ENCODE results near the gene CTNND2. TPM values are rescaled to one million over a fixed set of nuclear protein-coding genes. Genes with fewer than 3 reads are reported as not detected.

The CTNND2 gene
- total RNA-seq, 1 experiment from 2014 or later: 7.0 TPM

- H3K9ac ChIP-seq (ENCODE audit: extremely low read depth, insufficient read length, low read length): no peak overlapping the region
- no peak overlapping the region for H3K27ac Mint-ChIP-seq
- H4K5ac ChIP-seq (ENCODE audit: insufficient read length, low read depth, low read length): no peak overlapping the region
- H3T11ph ChIP-seq (ENCODE audit: low read length): no peak overlapping the region
- no peak for TF ChIP-seq CTCF (conservative IDR thresholded peaks at IDR 0.05)
- H2AK5ac ChIP-seq (ENCODE audit: insufficient read length, low read length): no peak overlapping the region
- H3K23me2 ChIP-seq (ENCODE audit: insufficient read length, low read depth, low read length, poor library complexity, severe bottlenecking): no peaks in the 10 kb centered on the region
- H3K9me3 Mint-ChIP-seq: no peaks in the 10 kb centered on the region; a peak in 1 of 5 replicates
- no peak overlapping the region for H3K23ac ChIP-seq (ENCODE audit: insufficient read length, low read depth, low read length)
- no peaks in the 10 kb centered on the region for H3K79me2 ChIP-seq (ENCODE audit: insufficient read depth, low read length)
- H2BK15ac ChIP-seq (ENCODE audit: low read depth, low read length): no peak overlapping the region
- no peak overlapping the region for H3K4me3 Mint-ChIP-seq
- peaks cover 2 to 3% of the 10 kb centered on the region in 2 experiments; a peak in 3 of 4 replicates for H3K4me1 Mint-ChIP-seq
- H3K79me1 ChIP-seq (ENCODE audit: insufficient read depth, low read depth, low read length, poor library complexity, severe bottlenecking): no peaks in the 10 kb centered on the region
- no peak overlapping the region for H4K8ac ChIP-seq (replicated peaks; ENCODE audit: insufficient read length, low read depth, low read length)
- H2BK5ac ChIP-seq (ENCODE audit: insufficient read length, low read length): no peak overlapping the region
- no peaks in the 10 kb centered on the region for H3K4me1 ChIP-seq (ENCODE audit: insufficient read depth, low read length)
- H3K56ac ChIP-seq (ENCODE audit: insufficient read length, low read depth, low read length): no peak overlapping the region
- no peak overlapping the region for H2AFZ ChIP-seq (ENCODE audit: low read length)
- no peaks in the 10 kb centered on the region for H3K27me3 ChIP-seq (ENCODE audit: insufficient read depth, low read length)
- H3K9me3 ChIP-seq (ENCODE audit: control insufficient read depth, low read depth, low read length): no peaks in the 10 kb centered on the region
- H2BK12ac ChIP-seq (ENCODE audit: insufficient read length, low read depth, low read length): no peak overlapping the region
- no peak for DNase-seq
- no peak overlapping the region for H3K27ac ChIP-seq (ENCODE audit: insufficient read length, low read depth, low read length)
- H3K36me3 Mint-ChIP-seq (ENCODE audit: insufficient read depth in 1 of 3, low read depth in 3 of 3): no peaks in the 10 kb centered on the region
- no peaks in the 10 kb centered on the region for H4K20me1 ChIP-seq (ENCODE audit: control insufficient read depth, insufficient read depth, insufficient read length)
- no peaks in the 10 kb centered on the region for H3K27me3 Mint-ChIP-seq (ENCODE audit: low read depth)
- no peak overlapping the region for H3K18ac ChIP-seq (ENCODE audit: insufficient read length, low read depth, low read length)
- no peak overlapping the region for H3K4me2 ChIP-seq (ENCODE audit: insufficient read depth, insufficient read length, low read length)
- no peak overlapping the region for H3K4ac ChIP-seq (ENCODE audit: low read depth, low read length)
- H3K14ac ChIP-seq (ENCODE audit: insufficient read depth, low read length): no peak overlapping the region
- no CpG with 5 or more reads among the region's 4 CpGs for WGBS (ENCODE audit: extremely low coverage, insufficient read length, low lambda C conversion rate)
- H4K91ac ChIP-seq (ENCODE audit: insufficient read length, low read depth, low read length): no peak overlapping the region
- no peak overlapping the region for H2BK120ac ChIP-seq (ENCODE audit: low read depth, low read length, poor library complexity, severe bottlenecking)
- no peak overlapping the region for H2BK20ac ChIP-seq (ENCODE audit: low read depth, low read length, poor library complexity, severe bottlenecking)
Measured at GRCh38 chr5:10941900-10942299, 962.3 kb downstream of the CTNND2 start.
